GM21786 (cell line): ENCODE data around the gene PLXDC2.
"Not testable (repeated sequence)": the region's sequence is repeated elsewhere in the genome, so short reads cannot be mapped to it uniquely, and the experiment has no call there.

Experiments used
- ATAC-seq: cut with Tn5 transposase; IDR thresholded peaks from one replicate; pipeline ENCODE4 v1.9.1; 2021; ENCODE audit not compliant: unreplicated experiment

PLXDC2 gene

GRCh38 chr10:19971343-19972052 lies 155.3 kb downstream of the PLXDC2 start:
- no peak for ATAC-seq

GRCh38 chr10:19974138-19974537 lies 157.9 kb downstream of the PLXDC2 start:
- no peak for ATAC-seq

GRCh38 chr10:19974554-19974953 lies 158.3 kb downstream of the PLXDC2 start:
- ATAC-seq = no peak

- no peak for ATAC-seq
These were observed 160.9 kb downstream of the PLXDC2 start for GRCh38 chr10:19977097-19977521.

GRCh38 chr10:19979628-19980027 lies 163.4 kb downstream of the PLXDC2 start:
- ATAC-seq = no peak

GRCh38 chr10:19983880-19984565 lies 167.8 kb downstream of the PLXDC2 start:
- no peak for ATAC-seq

GRCh38 chr10:19985745-19986144 lies 169.5 kb downstream of the PLXDC2 start:
- no peak for ATAC-seq

GRCh38 chr10:19986591-19986990 lies 170.4 kb downstream of the PLXDC2 start:
- ATAC-seq = no peak

GRCh38 chr10:19987931-19988330 lies 171.7 kb downstream of the PLXDC2 start:
- no peak for ATAC-seq

GRCh38 chr10:19993714-19994315 lies 177.6 kb downstream of the PLXDC2 start:
- ATAC-seq = no peak

- ATAC-seq = no peak
These were observed 182.2 kb downstream of the PLXDC2 start for GRCh38 chr10:19998482-19998881.

- no peak for ATAC-seq
These were observed 183.2 kb downstream of the PLXDC2 start for GRCh38 chr10:19999431-19999830.

GRCh38 chr10:20002026-20002425 lies 185.8 kb downstream of the PLXDC2 start:
- ATAC-seq = not testable (repeated sequence)

- no peak for ATAC-seq
These were observed 186.4 kb downstream of the PLXDC2 start for GRCh38 chr10:20002657-20003056.

GRCh38 chr10:20004087-20004523 lies 187.9 kb downstream of the PLXDC2 start:
- peak; percentile 57 for ATAC-seq

- no peak for ATAC-seq
These were observed 189.4 kb downstream of the PLXDC2 start for GRCh38 chr10:20005638-20006037.

- ATAC-seq = no peak
These were observed 190.1 kb downstream of the PLXDC2 start for GRCh38 chr10:20006169-20006870.

- ATAC-seq = no peak
These were observed 191.2 kb downstream of the PLXDC2 start for GRCh38 chr10:20007426-20007825.

GRCh38 chr10:20013991-20014750 lies 197.9 kb downstream of the PLXDC2 start:
- no peak for ATAC-seq

GRCh38 chr10:20017961-20018360 lies 201.7 kb downstream of the PLXDC2 start:
- ATAC-seq = no peak

GRCh38 chr10:20020677-20021076 lies 204.4 kb downstream of the PLXDC2 start:
- ATAC-seq = no peak
